Epithelial cell of proximal tubule (primary cell): Measurements from ENCODE around the gene TBKBP1. TPM values are rescaled to one million over a fixed set of nuclear protein-coding genes. Genes with fewer than 3 reads are reported as not detected.

Source experiments
- DNase-seq: peaks from one replicate; pipeline ENCODE4 v3.0.0-alpha.2; 2011; ENCODE audit warnings: low read depth
- H3K4me3 ChIP-seq: 2 replicates; pipeline ENCODE4 v1.5.1; 2011; ENCODE audit warnings: low read depth, mild to moderate bottlenecking, low read length
- CTCF ChIP-seq: conservative IDR thresholded peaks from 2 replicates; pipeline ENCODE4 v1.5.1; 2012; ENCODE audit warnings: low read depth, mild to moderate bottlenecking, low read length
- total RNA-seq: library from RNA; depleted of rRNA; stranded (reverse); fragments of >200 nt; gene quantifications from 2 replicates; pipeline ENCODE4 v1.2.3, GENCODE V29; 2015

TBKBP1 gene
- total RNA-seq, 1 donor from 2014 or later: 4.2 TPM

- no peak for TF ChIP-seq CTCF
- no peak overlapping the region for H3K4me3 ChIP-seq
- no peak for DNase-seq
Observed at GRCh38 chr17:47728214-47728877, 34.4 kb downstream of the TBKBP1 start.

GRCh38 chr17:47729476-47729875 lies 35.5 kb downstream of the TBKBP1 start:
- no peak for DNase-seq
- TF ChIP-seq CTCF: no peak
- no peak overlapping the region for H3K4me3 ChIP-seq

DNA sequence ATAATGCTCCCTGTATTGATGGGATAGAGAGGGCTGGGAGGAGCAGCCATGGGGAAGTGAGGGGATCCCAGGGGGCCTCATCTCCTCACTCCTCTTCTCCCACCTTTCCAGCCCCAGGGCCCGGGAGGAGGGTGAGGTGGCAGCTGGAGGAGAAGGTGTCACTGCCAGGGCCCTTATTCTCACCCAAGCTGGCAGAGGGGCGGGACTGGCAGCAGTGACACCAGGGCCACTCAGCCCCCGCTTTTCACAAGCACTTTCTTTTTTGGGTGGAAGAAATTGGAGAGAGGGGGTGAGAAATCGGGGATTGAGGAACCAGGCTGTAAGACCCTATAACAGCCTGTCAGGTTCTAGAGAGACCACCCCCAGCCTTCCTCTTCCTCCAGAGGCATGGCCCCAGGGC lies 36.7 kb downstream of the TBKBP1 start:
- no peak overlapping the region for H3K4me3 ChIP-seq
- DNase-seq: no peak
- TF ChIP-seq CTCF: no peak

GRCh38 chr17:47731396-47731795 lies 37.4 kb downstream of the TBKBP1 start:
- TF ChIP-seq CTCF: no peak
- DNase-seq: no peak
- no peak overlapping the region for H3K4me3 ChIP-seq

- no peak for TF ChIP-seq CTCF
- DNase-seq: no peak
- no peak overlapping the region for H3K4me3 ChIP-seq
Observed at GRCh38 chr17:47732399-47733046, 38.6 kb downstream of the TBKBP1 start.

DNA sequence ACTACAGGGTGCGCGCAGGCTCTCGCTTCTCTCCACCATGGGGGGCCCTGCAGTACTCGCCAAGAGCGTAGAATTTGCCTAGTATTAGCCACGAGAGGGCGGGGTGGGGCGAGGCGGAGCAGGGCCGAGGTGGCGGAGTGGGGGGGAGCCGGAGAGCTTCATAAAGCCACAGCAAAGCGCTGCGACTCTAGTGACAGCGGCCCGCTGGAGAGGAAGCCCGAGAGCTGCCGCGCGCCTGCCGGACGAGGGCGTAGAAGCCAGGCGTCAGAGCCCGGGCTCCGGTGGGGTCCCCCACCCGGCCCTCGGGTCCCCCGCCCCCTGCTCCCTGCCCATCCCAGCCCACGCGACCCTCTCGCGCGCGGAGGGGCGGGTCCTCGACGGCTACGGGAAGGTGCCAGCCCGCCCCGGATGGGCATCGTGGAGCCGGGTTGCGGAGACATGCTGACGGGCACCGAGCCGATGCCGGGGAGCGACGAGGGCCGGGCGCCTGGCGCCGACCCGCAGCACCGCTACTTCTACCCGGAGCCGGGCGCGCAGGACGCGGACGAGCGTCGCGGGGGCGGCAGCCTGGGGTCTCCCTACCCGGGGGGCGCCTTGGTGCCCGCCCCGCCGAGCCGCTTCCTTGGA lies 39.2 kb downstream of the TBKBP1 start, which contains the start of gene TBX21:
TSS of gene TBX21 (plus strand) at position 190 of the 627 bp plus-strand sequence. CDS start at position 409, 219 bp downstream.
- no peak for DNase-seq
- peak; percentile 13 for TF ChIP-seq CTCF
- no peak within 1 kb of the TSS for H3K4me3 ChIP-seq
